ENCODE results near the gene CSF3R. TPM values are rescaled to one million over a fixed set of nuclear protein-coding genes. Genes with fewer than 3 reads are reported as not detected.

Gene CSF3R
- total and polyA plus RNA-seq, 9 of the 15 experiments (the other 6 are each of a cell fraction or from before 2014, with no cell fraction given): 0.21 to 0.86 (median 0.40) TPM; not detected in 1

DNA sequence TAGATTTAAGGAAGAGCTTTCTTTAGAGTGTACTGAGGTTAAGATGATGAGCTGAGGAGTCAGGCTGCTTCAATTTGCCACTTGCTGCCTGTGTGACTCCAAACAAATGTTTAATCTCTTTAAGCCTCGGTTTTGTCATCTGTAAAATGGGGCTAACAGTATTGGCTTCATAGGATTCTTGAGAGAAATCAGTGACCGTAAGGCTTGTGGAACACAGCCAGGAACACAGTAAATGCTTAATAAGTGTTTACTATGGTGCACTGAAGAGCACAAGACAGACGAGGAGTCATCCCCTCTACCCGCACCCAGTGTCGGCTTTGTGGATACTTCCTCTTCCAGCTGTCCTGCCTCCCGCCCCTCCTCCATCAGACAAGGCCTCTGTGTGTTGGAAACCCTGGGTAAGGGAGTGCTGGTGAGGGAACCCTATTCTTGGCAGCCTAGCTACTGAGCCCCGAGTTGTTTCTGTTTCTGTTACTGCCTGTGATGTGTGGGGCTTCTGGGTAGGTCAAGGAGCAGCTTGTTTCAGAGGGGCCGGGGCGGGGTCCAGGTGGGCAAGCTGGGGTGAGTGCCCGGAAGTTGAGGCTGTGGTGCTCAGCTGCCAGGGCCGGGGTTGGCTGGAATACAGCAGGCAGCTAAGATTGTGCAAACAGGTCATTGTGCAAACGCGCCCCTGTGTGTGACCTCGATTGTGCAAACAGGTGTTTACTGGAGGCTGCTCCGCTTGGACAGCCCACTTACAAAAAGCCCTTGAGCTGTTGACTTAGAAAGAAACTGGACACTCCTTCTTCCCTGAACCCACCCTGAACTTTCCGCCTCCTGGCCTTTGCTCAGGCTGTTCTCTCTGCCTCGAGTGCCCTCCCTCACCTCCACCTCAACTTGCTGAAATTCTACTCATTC, 4.0 kb upstream of the CSF3R start (continued):
- no peak for TF ChIP-seq ESRRB (CRISPR knock-in tag; IDR thresholded peaks at IDR 0.05; ENCODE audit: borderline replicate concordance)
- no peak for TF ChIP-seq GABPA (tag; conservative IDR thresholded peaks at IDR 0.05; ENCODE audit: low read depth)
- TF ChIP-seq ZNF274 (IDR thresholded peaks at IDR 0.05; ENCODE audit: borderline replicate concordance, low read depth, low read length): no peak
- TF ChIP-seq, protein P1, sequence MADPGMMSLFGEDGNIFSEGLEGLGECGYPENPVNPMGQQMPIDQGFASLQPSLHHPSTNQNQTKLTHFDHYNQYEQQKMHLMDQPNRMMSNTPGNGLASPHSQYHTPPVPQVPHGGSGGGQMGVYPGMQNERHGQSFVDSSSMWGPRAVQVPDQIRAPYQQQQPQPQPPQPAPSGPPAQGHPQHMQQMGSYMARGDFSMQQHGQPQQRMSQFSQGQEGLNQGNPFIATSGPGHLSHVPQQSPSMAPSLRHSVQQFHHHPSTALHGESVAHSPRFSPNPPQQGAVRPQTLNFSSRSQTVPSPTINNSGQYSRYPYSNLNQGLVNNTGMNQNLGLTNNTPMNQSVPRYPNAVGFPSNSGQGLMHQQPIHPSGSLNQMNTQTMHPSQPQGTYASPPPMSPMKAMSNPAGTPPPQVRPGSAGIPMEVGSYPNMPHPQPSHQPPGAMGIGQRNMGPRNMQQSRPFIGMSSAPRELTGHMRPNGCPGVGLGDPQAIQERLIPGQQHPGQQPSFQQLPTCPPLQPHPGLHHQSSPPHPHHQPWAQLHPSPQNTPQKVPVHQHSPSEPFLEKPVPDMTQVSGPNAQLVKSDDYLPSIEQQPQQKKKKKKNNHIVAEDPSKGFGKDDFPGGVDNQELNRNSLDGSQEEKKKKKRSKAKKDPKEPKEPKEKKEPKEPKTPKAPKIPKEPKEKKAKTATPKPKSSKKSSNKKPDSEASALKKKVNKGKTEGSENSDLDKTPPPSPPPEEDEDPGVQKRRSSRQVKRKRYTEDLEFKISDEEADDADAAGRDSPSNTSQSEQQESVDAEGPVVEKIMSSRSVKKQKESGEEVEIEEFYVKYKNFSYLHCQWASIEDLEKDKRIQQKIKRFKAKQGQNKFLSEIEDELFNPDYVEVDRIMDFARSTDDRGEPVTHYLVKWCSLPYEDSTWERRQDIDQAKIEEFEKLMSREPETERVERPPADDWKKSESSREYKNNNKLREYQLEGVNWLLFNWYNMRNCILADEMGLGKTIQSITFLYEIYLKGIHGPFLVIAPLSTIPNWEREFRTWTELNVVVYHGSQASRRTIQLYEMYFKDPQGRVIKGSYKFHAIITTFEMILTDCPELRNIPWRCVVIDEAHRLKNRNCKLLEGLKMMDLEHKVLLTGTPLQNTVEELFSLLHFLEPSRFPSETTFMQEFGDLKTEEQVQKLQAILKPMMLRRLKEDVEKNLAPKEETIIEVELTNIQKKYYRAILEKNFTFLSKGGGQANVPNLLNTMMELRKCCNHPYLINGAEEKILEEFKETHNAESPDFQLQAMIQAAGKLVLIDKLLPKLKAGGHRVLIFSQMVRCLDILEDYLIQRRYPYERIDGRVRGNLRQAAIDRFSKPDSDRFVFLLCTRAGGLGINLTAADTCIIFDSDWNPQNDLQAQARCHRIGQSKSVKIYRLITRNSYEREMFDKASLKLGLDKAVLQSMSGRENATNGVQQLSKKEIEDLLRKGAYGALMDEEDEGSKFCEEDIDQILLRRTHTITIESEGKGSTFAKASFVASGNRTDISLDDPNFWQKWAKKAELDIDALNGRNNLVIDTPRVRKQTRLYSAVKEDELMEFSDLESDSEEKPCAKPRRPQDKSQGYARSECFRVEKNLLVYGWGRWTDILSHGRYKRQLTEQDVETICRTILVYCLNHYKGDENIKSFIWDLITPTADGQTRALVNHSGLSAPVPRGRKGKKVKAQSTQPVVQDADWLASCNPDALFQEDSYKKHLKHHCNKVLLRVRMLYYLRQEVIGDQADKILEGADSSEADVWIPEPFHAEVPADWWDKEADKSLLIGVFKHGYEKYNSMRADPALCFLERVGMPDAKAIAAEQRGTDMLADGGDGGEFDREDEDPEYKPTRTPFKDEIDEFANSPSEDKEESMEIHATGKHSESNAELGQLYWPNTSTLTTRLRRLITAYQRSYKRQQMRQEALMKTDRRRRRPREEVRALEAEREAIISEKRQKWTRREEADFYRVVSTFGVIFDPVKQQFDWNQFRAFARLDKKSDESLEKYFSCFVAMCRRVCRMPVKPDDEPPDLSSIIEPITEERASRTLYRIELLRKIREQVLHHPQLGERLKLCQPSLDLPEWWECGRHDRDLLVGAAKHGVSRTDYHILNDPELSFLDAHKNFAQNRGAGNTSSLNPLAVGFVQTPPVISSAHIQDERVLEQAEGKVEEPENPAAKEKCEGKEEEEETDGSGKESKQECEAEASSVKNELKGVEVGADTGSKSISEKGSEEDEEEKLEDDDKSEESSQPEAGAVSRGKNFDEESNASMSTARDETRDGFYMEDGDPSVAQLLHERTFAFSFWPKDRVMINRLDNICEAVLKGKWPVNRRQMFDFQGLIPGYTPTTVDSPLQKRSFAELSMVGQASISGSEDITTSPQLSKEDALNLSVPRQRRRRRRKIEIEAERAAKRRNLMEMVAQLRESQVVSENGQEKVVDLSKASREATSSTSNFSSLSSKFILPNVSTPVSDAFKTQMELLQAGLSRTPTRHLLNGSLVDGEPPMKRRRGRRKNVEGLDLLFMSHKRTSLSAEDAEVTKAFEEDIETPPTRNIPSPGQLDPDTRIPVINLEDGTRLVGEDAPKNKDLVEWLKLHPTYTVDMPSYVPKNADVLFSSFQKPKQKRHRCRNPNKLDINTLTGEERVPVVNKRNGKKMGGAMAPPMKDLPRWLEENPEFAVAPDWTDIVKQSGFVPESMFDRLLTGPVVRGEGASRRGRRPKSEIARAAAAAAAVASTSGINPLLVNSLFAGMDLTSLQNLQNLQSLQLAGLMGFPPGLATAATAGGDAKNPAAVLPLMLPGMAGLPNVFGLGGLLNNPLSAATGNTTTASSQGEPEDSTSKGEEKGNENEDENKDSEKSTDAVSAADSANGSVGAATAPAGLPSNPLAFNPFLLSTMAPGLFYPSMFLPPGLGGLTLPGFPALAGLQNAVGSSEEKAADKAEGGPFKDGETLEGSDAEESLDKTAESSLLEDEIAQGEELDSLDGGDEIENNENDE (IDR thresholded peaks at IDR 0.05; ENCODE audit: low read depth, low read length): no peak
- no peak for TF ChIP-seq SIRT6 (IDR thresholded peaks at IDR 0.05; ENCODE audit: low read depth, low read length)
- TF ChIP-seq PTRF (tag; IDR thresholded peaks at IDR 0.05): no peak
- TF ChIP-seq ZNF324 (CRISPR knock-in tag; IDR thresholded peaks at IDR 0.05): no peak
- TF ChIP-seq ZBTB17 (CRISPR knock-in tag; IDR thresholded peaks at IDR 0.05): no peak
- TF ChIP-seq, protein P2, sequence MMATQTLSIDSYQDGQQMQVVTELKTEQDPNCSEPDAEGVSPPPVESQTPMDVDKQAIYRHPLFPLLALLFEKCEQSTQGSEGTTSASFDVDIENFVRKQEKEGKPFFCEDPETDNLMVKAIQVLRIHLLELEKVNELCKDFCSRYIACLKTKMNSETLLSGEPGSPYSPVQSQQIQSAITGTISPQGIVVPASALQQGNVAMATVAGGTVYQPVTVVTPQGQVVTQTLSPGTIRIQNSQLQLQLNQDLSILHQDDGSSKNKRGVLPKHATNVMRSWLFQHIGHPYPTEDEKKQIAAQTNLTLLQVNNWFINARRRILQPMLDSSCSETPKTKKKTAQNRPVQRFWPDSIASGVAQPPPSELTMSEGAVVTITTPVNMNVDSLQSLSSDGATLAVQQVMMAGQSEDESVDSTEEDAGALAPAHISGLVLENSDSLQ (IDR thresholded peaks at IDR 0.05): no peak
- TF ChIP-seq, protein P3, sequence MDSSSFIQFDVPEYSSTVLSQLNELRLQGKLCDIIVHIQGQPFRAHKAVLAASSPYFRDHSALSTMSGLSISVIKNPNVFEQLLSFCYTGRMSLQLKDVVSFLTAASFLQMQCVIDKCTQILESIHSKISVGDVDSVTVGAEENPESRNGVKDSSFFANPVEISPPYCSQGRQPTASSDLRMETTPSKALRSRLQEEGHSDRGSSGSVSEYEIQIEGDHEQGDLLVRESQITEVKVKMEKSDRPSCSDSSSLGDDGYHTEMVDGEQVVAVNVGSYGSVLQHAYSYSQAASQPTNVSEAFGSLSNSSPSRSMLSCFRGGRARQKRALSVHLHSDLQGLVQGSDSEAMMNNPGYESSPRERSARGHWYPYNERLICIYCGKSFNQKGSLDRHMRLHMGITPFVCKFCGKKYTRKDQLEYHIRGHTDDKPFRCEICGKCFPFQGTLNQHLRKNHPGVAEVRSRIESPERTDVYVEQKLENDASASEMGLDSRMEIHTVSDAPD (CRISPR knock-in tag; IDR thresholded peaks at IDR 0.05): no peak
- no peak for TF ChIP-seq ELF4 (CRISPR knock-in tag; IDR thresholded peaks at IDR 0.05)

All from K562 (cell line).